ENCODE results near the gene TLCD2.

DNA sequence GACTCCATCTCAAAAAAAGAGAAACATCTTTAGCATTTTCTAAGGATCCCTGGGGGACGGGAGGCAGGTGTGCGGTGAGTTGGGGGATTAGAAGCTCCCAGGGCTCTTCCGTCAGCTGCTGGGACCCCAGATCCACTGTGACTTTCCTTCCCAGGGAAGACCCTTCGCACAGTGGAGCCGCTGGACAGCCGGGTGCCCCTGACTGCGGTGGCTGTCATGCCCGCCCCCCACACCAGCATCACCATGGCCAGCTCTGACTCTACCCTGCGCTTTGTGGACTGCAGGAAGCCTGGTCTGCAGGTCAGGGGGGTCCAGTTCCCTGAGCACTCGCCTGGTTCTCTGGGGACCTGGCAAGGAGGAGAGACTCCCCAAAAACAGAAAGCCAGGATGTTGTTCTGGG, 25.2 kb upstream of the TLCD2 start:
- TF ChIP-seq ZFX (CRISPR knock-in tag; IDR thresholded peaks at IDR 0.05), result no peak
- TF ChIP-seq HNRNPUL1 (IDR thresholded peaks at IDR 0.05; ENCODE audit: low read length), result no peak
- TF ChIP-seq FOSL1 (tag; conservative IDR thresholded peaks at IDR 0.05), result no peak
- TF ChIP-seq EGR1 (conservative IDR thresholded peaks at IDR 0.05), result no peak
- no peak for TF ChIP-seq JUND (IDR thresholded peaks at IDR 0.05; ENCODE audit: borderline replicate concordance, low read depth, low read length)
- no peak for TF ChIP-seq JUND (tag; IDR thresholded peaks at IDR 0.05; ENCODE audit: borderline replicate concordance, low read depth, low read length)
- TF ChIP-seq, protein P1, sequence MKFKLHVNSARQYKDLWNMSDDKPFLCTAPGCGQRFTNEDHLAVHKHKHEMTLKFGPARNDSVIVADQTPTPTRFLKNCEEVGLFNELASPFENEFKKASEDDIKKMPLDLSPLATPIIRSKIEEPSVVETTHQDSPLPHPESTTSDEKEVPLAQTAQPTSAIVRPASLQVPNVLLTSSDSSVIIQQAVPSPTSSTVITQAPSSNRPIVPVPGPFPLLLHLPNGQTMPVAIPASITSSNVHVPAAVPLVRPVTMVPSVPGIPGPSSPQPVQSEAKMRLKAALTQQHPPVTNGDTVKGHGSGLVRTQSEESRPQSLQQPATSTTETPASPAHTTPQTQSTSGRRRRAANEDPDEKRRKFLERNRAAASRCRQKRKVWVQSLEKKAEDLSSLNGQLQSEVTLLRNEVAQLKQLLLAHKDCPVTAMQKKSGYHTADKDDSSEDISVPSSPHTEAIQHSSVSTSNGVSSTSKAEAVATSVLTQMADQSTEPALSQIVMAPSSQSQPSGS (CRISPR knock-in tag; IDR thresholded peaks at IDR 0.05), result no peak
